Muscle of leg (tissue), 11 donors: Measurements from ENCODE around the gene MYH11. TPM values are rescaled to one million over a fixed set of nuclear protein-coding genes. Genes with fewer than 3 reads are reported as not detected.
"Not testable (repeated sequence)": the region's sequence is repeated elsewhere in the genome, so short reads cannot be mapped to it uniquely, and the experiment has no call there.

ENCODE experiments used
- DNase-seq: peaks from one replicate; pipeline ENCODE4 v3.0.0; 2013
- H3K27ac ChIP-seq: one replicate; pipeline ENCODE4 v1.5.1; 2013; ENCODE audit warnings: mild to moderate bottlenecking, low read length, control low read depth
- H3K27me3 ChIP-seq: one replicate; pipeline ENCODE4 v1.6.1; 2013; ENCODE audit warnings: low read length; ENCODE audit not compliant: control insufficient read depth, insufficient read depth
- H3K36me3 ChIP-seq: one replicate; pipeline ENCODE4 v1.6.1; 2013; ENCODE audit warnings: low read length; ENCODE audit not compliant: control insufficient read depth, insufficient read depth
- H3K4me1 ChIP-seq: one replicate; pipeline ENCODE4 v1.6.1; 2013; ENCODE audit warnings: low read length; ENCODE audit not compliant: control insufficient read depth, insufficient read depth
- H3K4me3 ChIP-seq: one replicate; pipeline ENCODE4 v1.5.1; 2013; ENCODE audit warnings: low read length, control low read depth
- H3K9me3 ChIP-seq: replicated peaks from 2 replicates; pipeline ENCODE4 v1.6.1; 2013; ENCODE audit warnings: low read depth, low read length; ENCODE audit not compliant: control insufficient read depth
- WGBS: methylation state at CpG from one replicate; pipeline ENCODE4 v1.1.5; 2013; ENCODE audit warnings: missing lambda C conversion rate; ENCODE audit not compliant: insufficient coverage; 5-methylcytosine and 5-hydroxymethylcytosine counted together
- polyA plus RNA-seq, 8 donors: library from polyadenylated mRNA; unstranded; fragments of 120-200 nt; gene quantifications; one replicate each; pipeline versions ENCODE4 v1.2.1 to v1.2.3, GENCODE V29; 2013; ENCODE audit warnings: inconsistent platforms in 1 of 8, low replicate concordance in 1 of 8; ENCODE audit not compliant: insufficient read length in 8 of 8, insufficient read depth in 1 of 8
- total RNA-seq: library from RNA; stranded (reverse); fragments of 120-200 nt; gene quantifications from one replicate; pipeline ENCODE4 v1.2.4, GENCODE V29; 2013

The MYH11 gene
- total and polyA plus RNA-seq, 9 donors, result 9.4 to 38.0 (median 20.7) TPM

GRCh38 chr16:15699819-15700218, 157.0 kb downstream of the MYH11 start:
- no peaks in the 10 kb centered on the region for H3K27me3 ChIP-seq
- no peak for DNase-seq
- 98% methylated on average over 6 of the region's 12 CpGs for whole genome bisulfite sequencing
- peaks cover 69% of the 10 kb centered on the region for H3K36me3 ChIP-seq
- no peaks in the 10 kb centered on the region for H3K4me1 ChIP-seq
- no peak overlapping the region for H3K4me3 ChIP-seq
- no peaks in the 10 kb centered on the region for H3K9me3 ChIP-seq
- H3K27ac ChIP-seq, result no peak overlapping the region

GRCh38 chr16:15694499-15694898, 162.3 kb downstream of the MYH11 start:
- no peak overlapping the region for H3K4me3 ChIP-seq
- H3K27ac ChIP-seq, result no peak overlapping the region
- no peak for DNase-seq
- 100% methylated on average over 1 of the region's 5 CpGs for WGBS
- no peaks in the 10 kb centered on the region for H3K27me3 ChIP-seq
- peaks cover 80% of the 10 kb centered on the region for H3K36me3 ChIP-seq
- no peaks in the 10 kb centered on the region for H3K9me3 ChIP-seq
- no peaks in the 10 kb centered on the region for H3K4me1 ChIP-seq

GRCh38 chr16:15692508-15692907, 164.3 kb downstream of the MYH11 start:
- H3K4me3 ChIP-seq, H3K27ac ChIP-seq, DNase-seq, H3K4me1 ChIP-seq, H3K9me3 ChIP-seq, H3K27me3 ChIP-seq: not testable (repeated sequence)
- WGBS, result 83% methylated on average over 1 of the region's 1 CpG
- peaks cover 72% of the 10 kb centered on the region for H3K36me3 ChIP-seq

GRCh38 chr16:15691046-15691445, 165.8 kb downstream of the MYH11 start:
- peaks cover 66% of the 10 kb centered on the region for H3K36me3 ChIP-seq
- H3K4me3 ChIP-seq, result no peak overlapping the region
- no peaks in the 10 kb centered on the region for H3K4me1 ChIP-seq
- no peaks in the 10 kb centered on the region for H3K27me3 ChIP-seq
- WGBS, result 93% methylated on average over 9 of the region's 10 CpGs
- H3K27ac ChIP-seq, result no peak overlapping the region
- H3K9me3 ChIP-seq, result no peaks in the 10 kb centered on the region
- no peak for DNase-seq

GRCh38 chr16:15690296-15690695, 166.5 kb downstream of the MYH11 start:
- H3K4me3 ChIP-seq, result no peak overlapping the region
- no peaks in the 10 kb centered on the region for H3K4me1 ChIP-seq
- peaks cover 63% of the 10 kb centered on the region for H3K36me3 ChIP-seq
- no CpG with 5 or more reads among the region's 3 CpGs for WGBS
- no peak for DNase-seq
- no peaks in the 10 kb centered on the region for H3K9me3 ChIP-seq
- H3K27ac ChIP-seq, result no peak overlapping the region
- H3K27me3 ChIP-seq, result no peaks in the 10 kb centered on the region

GRCh38 chr16:15689290-15689689, 167.5 kb downstream of the MYH11 start:
- Histone ChIP-seq H3K27me3 (no peaks in the 10 kb centered on the region), H3K27ac (no peak overlapping the region), H3K4me1 (no peaks in the 10 kb centered on the region), H3K36me3 (peaks cover 57% of the 10 kb centered on the region), H3K9me3 (no peaks in the 10 kb centered on the region), H3K4me3 (no peak overlapping the region)
- no peak for DNase-seq
- WGBS, result 90% methylated on average over 2 of the region's 3 CpGs

GRCh38 chr16:15686287-15686686, 170.5 kb downstream of the MYH11 start:
- no peak overlapping the region for H3K4me3 ChIP-seq
- peaks cover 33% of the 10 kb centered on the region for H3K36me3 ChIP-seq
- no peaks in the 10 kb centered on the region for H3K9me3 ChIP-seq
- no peaks in the 10 kb centered on the region for H3K4me1 ChIP-seq
- WGBS, result 100% methylated on average over 2 of the region's 2 CpGs
- DNase-seq, result peak; percentile 21
- H3K27me3 ChIP-seq, result no peaks in the 10 kb centered on the region
- H3K27ac ChIP-seq, result no peak overlapping the region

GRCh38 chr16:15682105-15682570, 174.7 kb downstream of the MYH11 start:
- H3K36me3 ChIP-seq, result peaks cover 30% of the 10 kb centered on the region
- WGBS, result no CpG with 5 or more reads among the region's 7 CpGs
- no peak overlapping the region for H3K27ac ChIP-seq
- H3K4me1 ChIP-seq, result no peaks in the 10 kb centered on the region
- H3K9me3 ChIP-seq, result no peaks in the 10 kb centered on the region
- no peak overlapping the region for H3K4me3 ChIP-seq
- DNase-seq, result no peak
- no peaks in the 10 kb centered on the region for H3K27me3 ChIP-seq

GRCh38 chr16:15677447-15677846, 179.4 kb downstream of the MYH11 start:
- Histone ChIP-seq H3K27ac (no peak overlapping the region), H3K4me1 (peaks cover 4% of the 10 kb centered on the region), H3K36me3 (peaks cover 32% of the 10 kb centered on the region), H3K27me3 (no peaks in the 10 kb centered on the region), H3K9me3 (no peaks in the 10 kb centered on the region), H3K4me3 (no peak overlapping the region)
- DNase-seq, result no peak
- WGBS, result 100% methylated on average over 4 of the region's 5 CpGs

GRCh38 chr16:15676506-15676905, 180.3 kb downstream of the MYH11 start:
- H3K27me3 ChIP-seq, result no peaks in the 10 kb centered on the region
- 79% methylated on average over 10 of the region's 10 CpGs for WGBS
- peaks cover 37% of the 10 kb centered on the region for H3K36me3 ChIP-seq
- H3K27ac ChIP-seq, result no peak overlapping the region
- H3K9me3 ChIP-seq, result no peaks in the 10 kb centered on the region
- peaks cover 4% of the 10 kb centered on the region for H3K4me1 ChIP-seq
- DNase-seq, result no peak
- no peak overlapping the region for H3K4me3 ChIP-seq

GRCh38 chr16:15674571-15674970, 182.3 kb downstream of the MYH11 start:
- no peak for DNase-seq
- Histone ChIP-seq H3K27ac (no peak overlapping the region), H3K4me3 (no peak overlapping the region), H3K4me1 (peaks cover 4% of the 10 kb centered on the region), H3K36me3 (peaks cover 35% of the 10 kb centered on the region), H3K27me3 (no peaks in the 10 kb centered on the region), H3K9me3 (no peaks in the 10 kb centered on the region)
- WGBS, result 90% methylated on average over 5 of the region's 7 CpGs
